Right atrium auricular region (tissue), 2 donors: ENCODE data around the gene TMEM52B. TPM values are rescaled to one million over a fixed set of nuclear protein-coding genes. Genes with fewer than 3 reads are reported as not detected.

Experiments
- DNase-seq: peaks from one replicate; pipeline ENCODE4 v3.0.0-alpha.2; 2019; ENCODE audit warnings: low spot score
- H3K27ac ChIP-seq, 2 donors: fragments of 200-600 bp; sonication (generic); 1 replicate in 1 of 2; 2 replicates in 1 of 2; pipeline ENCODE4 v1.5.1; 2016 to 2019
- H3K27me3 ChIP-seq, 2 donors: fragments of 200-600 bp; sonication (generic); one replicate each; pipeline versions ENCODE4 v1.5.1 to v1.6.0; 2017 to 2019
- H3K36me3 ChIP-seq: fragments of 200-600 bp; sonication (generic); one replicate; pipeline ENCODE4 v1.5.1; 2016
- H3K4me1 ChIP-seq, 2 donors: fragments of 200-600 bp; sonication (generic); one replicate each; pipeline versions ENCODE4 v1.5.1 to v1.6.0; 2017 to 2019
- H3K4me3 ChIP-seq, 2 donors: fragments of 200-600 bp; sonication (generic); 1 replicate in 1 of 2; 2 replicates in 1 of 2; pipeline ENCODE4 v1.5.1; 2017 to 2019; ENCODE audit warnings: mild to moderate bottlenecking in 1 of 2, moderate library complexity in 1 of 2
- H3K9me3 ChIP-seq, 2 donors: fragments of 200-600 bp; sonication (generic); one replicate each; pipeline ENCODE4 v1.5.1; 2019
- total RNA-seq, 2 donors: library from RNA; depleted of rRNA; stranded (reverse); fragments of >200 nt; gene quantifications; one replicate each; pipeline ENCODE4 v1.1.0, GENCODE V29; 2016
- TF ChIP-seq, protein P1 (sequence below), 2 donors: fragments of 200-600 bp; sonication (generic); IDR thresholded peaks; one replicate each; pipeline ENCODE4 v1.5.1; 2019; ENCODE audit warnings: antibody characterized with exemption in 2 of 2

The TMEM52B gene
- total RNA-seq, 2 donors from 2014 or later: 0.51 TPM; not detected in 1

DNA sequence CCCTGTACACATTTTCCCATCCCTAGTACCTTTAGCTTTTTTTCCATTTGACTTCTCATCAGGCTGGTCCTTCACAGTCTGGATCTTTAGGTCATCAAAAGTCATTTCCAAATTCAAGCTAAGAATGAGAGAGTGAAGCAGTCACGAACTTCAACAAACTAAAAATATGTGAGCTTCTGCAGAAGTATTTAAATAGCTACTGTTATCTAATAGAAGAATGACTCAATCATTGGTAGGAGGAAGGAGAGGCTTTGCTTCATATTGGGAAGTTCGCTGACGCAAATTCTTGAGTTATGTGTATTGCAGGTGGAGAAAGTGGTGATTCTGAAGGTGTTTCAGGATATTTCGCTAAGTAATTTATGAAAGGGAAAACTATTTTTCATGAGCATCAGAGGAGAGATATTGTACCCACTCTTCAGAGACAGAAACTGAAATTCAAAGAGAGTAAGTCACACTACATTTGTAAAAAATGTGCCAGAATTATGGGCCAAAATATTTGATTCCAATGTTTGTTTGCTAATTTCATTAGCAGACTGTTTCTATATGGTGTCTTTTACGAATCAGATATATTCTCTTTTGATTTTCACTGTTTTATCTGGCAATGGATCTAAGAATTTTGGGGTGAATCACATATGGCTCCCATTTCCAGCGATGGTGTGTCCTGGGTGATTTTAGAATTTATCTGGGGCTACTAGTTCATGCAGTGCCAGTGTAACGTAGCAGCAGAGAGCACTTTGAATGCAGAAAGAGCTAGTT, 6.7 kb upstream of the TMEM52B start, which contains the start of gene OLR1:
TSS of gene OLR1 (minus strand) at position 160 of the 756 bp plus-strand sequence. CDS start at position 105, 55 bp downstream.
- Histone ChIP-seq H3K27ac (no peak within 1 kb of the TSS), H3K27me3 (no peaks in the 10 kb centered on the region), H3K4me3 (no peak within 1 kb of the TSS), H3K9me3 (no peaks in the 10 kb centered on the region), H3K36me3 (no peaks in the 10 kb centered on the region), H3K4me1 (no peaks in the 10 kb centered on the region)
- DNase-seq: no peak
- TF ChIP-seq, protein P1, sequence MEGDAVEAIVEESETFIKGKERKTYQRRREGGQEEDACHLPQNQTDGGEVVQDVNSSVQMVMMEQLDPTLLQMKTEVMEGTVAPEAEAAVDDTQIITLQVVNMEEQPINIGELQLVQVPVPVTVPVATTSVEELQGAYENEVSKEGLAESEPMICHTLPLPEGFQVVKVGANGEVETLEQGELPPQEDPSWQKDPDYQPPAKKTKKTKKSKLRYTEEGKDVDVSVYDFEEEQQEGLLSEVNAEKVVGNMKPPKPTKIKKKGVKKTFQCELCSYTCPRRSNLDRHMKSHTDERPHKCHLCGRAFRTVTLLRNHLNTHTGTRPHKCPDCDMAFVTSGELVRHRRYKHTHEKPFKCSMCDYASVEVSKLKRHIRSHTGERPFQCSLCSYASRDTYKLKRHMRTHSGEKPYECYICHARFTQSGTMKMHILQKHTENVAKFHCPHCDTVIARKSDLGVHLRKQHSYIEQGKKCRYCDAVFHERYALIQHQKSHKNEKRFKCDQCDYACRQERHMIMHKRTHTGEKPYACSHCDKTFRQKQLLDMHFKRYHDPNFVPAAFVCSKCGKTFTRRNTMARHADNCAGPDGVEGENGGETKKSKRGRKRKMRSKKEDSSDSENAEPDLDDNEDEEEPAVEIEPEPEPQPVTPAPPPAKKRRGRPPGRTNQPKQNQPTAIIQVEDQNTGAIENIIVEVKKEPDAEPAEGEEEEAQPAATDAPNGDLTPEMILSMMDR (IDR thresholded peaks at IDR 0.05): no peak

DNA sequence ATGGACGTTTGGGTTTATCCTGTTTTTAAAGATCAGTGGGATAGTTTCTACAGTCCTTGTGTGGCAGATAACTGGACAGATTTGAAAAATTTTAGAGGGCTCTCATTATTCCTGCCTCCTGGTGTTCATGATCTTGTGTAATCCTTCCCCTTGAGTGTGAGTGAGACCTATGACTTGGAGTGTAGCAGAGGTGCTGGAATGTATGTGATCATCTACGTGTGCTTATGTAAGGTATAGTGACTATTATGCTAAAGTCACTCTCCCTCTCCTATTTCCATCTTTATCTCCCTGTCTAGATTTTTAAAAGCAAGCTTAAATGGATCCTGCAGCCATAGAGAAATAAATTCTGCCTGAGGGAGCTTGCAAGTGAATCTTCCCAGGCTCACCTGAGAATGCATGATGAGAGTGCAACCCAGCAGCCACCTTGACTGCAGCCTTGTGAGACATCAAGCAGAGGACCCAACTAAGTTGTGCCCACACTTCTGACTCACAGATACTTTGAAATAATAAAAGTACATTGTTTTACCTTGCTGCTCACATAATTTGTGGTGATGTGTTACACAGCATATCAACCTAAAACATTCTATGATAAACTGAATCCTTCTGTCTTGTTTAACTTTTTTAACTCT, 3.7 kb upstream of the TMEM52B start:
- Histone ChIP-seq H3K36me3 (no peaks in the 10 kb centered on the region), H3K27me3 (no peaks in the 10 kb centered on the region), H3K4me1 (no peaks in the 10 kb centered on the region), H3K9me3 (no peaks in the 10 kb centered on the region), H3K27ac (no peak overlapping the region), H3K4me3 (no peak overlapping the region)
- TF ChIP-seq, protein P1 (IDR thresholded peaks at IDR 0.05): no peak
- no peak for DNase-seq

DNA sequence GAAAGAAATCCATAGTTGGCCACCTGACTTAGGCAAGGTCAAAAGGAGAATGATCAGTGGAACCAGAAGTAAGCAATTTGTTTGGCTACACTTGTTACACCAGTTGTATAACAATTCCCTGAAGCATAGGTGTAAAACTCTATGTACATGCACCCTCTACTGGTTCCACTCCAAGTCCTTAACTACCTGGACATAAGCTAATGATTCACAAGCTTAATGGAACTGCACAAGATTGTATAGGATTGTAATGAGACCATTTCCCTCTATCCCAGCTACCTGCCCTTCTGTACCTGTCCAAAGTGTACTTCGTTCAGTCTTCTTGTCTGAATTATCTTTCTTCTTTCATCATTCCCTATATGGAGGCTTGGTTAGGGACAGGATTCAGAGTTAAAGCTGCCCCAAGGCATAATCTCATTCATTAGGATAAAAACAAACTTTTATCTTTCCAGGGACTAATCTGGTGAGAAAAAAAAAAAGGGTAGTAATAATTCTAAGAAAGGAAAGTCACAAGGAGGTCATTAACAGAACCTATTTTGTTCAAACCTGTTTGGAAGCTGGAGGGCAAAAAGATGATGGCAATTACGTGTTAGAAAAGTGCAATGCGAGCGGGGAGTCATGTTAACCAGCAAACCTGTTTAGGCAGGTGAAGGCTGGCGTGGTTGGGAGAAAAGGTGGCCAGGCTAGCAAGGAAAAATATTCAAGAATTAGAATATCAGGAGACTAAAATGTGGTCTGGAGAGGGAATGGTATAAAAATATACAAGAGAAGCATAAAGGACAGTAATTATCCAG, 2.8 kb upstream of the TMEM52B start:
- H3K9me3 ChIP-seq: no peaks in the 10 kb centered on the region
- H3K27ac ChIP-seq: no peak overlapping the region
- DNase-seq: no peak
- H3K27me3 ChIP-seq: no peaks in the 10 kb centered on the region
- no peaks in the 10 kb centered on the region for H3K36me3 ChIP-seq
- no peak overlapping the region for H3K4me3 ChIP-seq
- no peaks in the 10 kb centered on the region for H3K4me1 ChIP-seq
- TF ChIP-seq, protein P1 (IDR thresholded peaks at IDR 0.05): no peak

DNA sequence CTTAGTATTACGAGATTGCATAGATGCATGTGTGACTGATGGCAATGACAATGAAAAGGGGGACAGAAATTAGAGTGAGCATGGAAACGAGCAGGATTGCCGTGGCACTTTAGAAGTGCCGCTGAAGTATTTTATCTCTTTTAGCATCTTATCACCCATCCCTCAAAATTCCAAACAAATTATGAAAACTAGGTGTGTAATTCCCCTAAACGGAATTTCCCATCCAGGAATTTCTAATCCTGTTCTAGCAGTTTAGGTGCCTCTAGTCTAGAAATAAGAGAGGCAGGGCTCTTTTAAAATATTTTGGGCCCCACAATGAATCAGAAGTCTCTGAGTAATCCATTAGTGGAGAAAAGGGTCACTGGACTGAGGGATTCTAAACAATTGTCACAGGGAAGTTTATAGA, 947 bp downstream of the TMEM52B start:
- DNase-seq: no peak
- TF ChIP-seq, protein P1 (IDR thresholded peaks at IDR 0.05): no peak
- no peaks in the 10 kb centered on the region for H3K9me3 ChIP-seq
- no peaks in the 10 kb centered on the region for H3K27me3 ChIP-seq
- no peaks in the 10 kb centered on the region for H3K36me3 ChIP-seq
- H3K4me1 ChIP-seq: no peaks in the 10 kb centered on the region
- H3K4me3 ChIP-seq: no peak overlapping the region
- H3K27ac ChIP-seq: no peak overlapping the region

DNA sequence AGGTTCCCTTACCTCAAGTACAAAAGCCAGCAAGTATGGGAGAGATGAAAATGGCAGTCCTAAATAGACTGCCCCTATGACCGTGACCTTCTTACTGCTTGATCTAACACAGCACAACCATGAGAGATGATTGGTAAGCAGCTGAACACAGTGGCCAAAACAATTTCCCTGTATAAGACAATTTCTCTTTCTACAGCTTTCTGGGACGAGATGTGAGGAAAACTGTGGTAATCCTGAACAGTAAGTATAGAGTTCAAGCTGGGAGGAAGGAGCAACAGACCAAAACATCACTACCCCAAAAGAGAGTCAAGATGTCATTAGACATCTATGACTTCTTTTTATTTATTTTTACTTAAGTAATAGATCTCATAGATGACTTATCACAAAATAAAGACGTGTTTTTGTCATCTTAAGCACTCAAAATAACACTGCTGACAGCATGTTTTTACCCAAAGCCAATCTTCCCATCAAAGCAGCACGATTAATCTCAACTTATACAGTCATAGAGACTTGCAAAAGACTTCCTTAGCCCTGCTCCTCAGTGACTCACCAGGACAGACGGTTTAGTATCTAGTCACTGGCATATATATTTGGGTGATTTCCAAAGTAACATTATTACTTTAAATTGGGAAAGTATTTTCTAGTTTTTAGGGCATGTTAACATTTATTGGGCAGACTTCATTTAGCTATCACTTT, 3.7 kb downstream of the TMEM52B start:
- H3K36me3 ChIP-seq: no peaks in the 10 kb centered on the region
- H3K4me3 ChIP-seq: no peak overlapping the region
- no peaks in the 10 kb centered on the region for H3K9me3 ChIP-seq
- no peaks in the 10 kb centered on the region for H3K4me1 ChIP-seq
- H3K27me3 ChIP-seq: no peaks in the 10 kb centered on the region
- no peak for DNase-seq
- no peak overlapping the region for H3K27ac ChIP-seq
- TF ChIP-seq, protein P1 (IDR thresholded peaks at IDR 0.05): no peak
